GM12878 (cell line): ENCODE data around the gene DMPK. TPM values are rescaled to one million over a fixed set of nuclear protein-coding genes. Genes with fewer than 3 reads are reported as not detected.

Experiments used
- ATAC-seq: fragments of 200-7000 bp; cut with Tn5 transposase; 3 replicates; pipeline ENCODE4 v1.9.1; 2020; ENCODE audit warnings: mild to moderate bottlenecking, moderate library complexity
- BruUV-seq: library from RNA; stranded (reverse); fragments of 400-500 nt; replicated peaks from 2 replicates; lab custom pipeline; 2021; lab: Mats Ljungman, UMichigan
- CTCF ChIA-PET: fragments of 300-600 bp; sonication (Branson Sonifier 250); formaldehyde crosslinking; extraction: SDS; loops from one replicate; lab custom pipeline; 2021; ENCODE audit warnings: inconsistent platforms; lab: Yijun Ruan, JAX
- POLR2A ChIA-PET: fragments of 350-600 bp; formaldehyde crosslinking; extraction: SDS; loops from one replicate; lab custom pipeline; 2021; ENCODE audit warnings: inconsistent platforms; lab: Charles Lee
- RAD21 ChIA-PET: fragments of 300-600 bp; sonication (Branson Sonifier 250); formaldehyde crosslinking; loops from one replicate; lab custom pipeline; 2023; ENCODE audit warnings: antibody characterized with exemption; ENCODE audit not compliant: unreplicated experiment; lab: Charles Lee
- SMC1A ChIA-PET: fragments of 300-600 bp; sonication (Branson Sonifier 250); formaldehyde crosslinking; loops from one replicate; lab custom pipeline; 2023; ENCODE audit not compliant: unreplicated experiment, uncharacterized antibody; lab: Charles Lee
- DNase-seq: peaks from one replicate; pipeline ENCODE4 v3.0.0-alpha.2; 2011; ENCODE audit warnings: low read depth, low spot score
- FAIRE-seq: peaks from 3 replicates; lab custom pipeline; 2011; peaks lifted over from hg19 to GRCh38; lab: Jason Lieb, UNC
- H2AFZ ChIP-seq: 2 replicates; pipeline ENCODE4 v1.6.0; 2011; ENCODE audit warnings: low read depth, low read length, control low read depth; ENCODE audit not compliant: control insufficient read depth
- H3K27ac ChIP-seq: 2 replicates; pipeline ENCODE4 v1.5.1; 2011; ENCODE audit warnings: control low read depth; ENCODE audit not compliant: control insufficient read depth, insufficient read depth
- H3K27me3 ChIP-seq, 2 experiments: replicated peaks in 1 of 2; 2 replicates each; pipeline versions ENCODE4 v1.6.0 to v1.6.1; 2011; ENCODE audit warnings: low read length in 1 of 2; ENCODE audit not compliant: control insufficient read depth in 2 of 2, insufficient read depth in 2 of 2
- H3K36me3 ChIP-seq, 2 experiments: 2 replicates each; pipeline ENCODE4 v1.5.1; 2011; ENCODE audit warnings: low read length in 1 of 2; ENCODE audit not compliant: control insufficient read depth in 2 of 2, insufficient read depth in 2 of 2
- H3K4me1 ChIP-seq: 2 replicates; pipeline ENCODE4 v1.6.1; 2011; ENCODE audit warnings: mild to moderate bottlenecking, low read length, moderate library complexity, mixed read lengths; ENCODE audit not compliant: control insufficient read depth, insufficient read depth
- H3K4me2 ChIP-seq: 2 replicates; pipeline ENCODE4 v1.6.0; 2011; ENCODE audit warnings: control low read depth; ENCODE audit not compliant: control insufficient read depth, insufficient read depth
- H3K4me3 ChIP-seq: fragments of 200-600 bp; sonication (generic); 2 replicates; pipeline ENCODE4 v1.5.1; 2016
- H3K79me2 ChIP-seq: 2 replicates; pipeline ENCODE4 v1.6.0; 2011; ENCODE audit warnings: low read length; ENCODE audit not compliant: control insufficient read depth, insufficient read depth
- H3K9ac ChIP-seq: 2 replicates; pipeline ENCODE4 v1.8.0; 2011; ENCODE audit warnings: low read length, control low read depth, mixed read lengths; ENCODE audit not compliant: control insufficient read depth, insufficient read depth
- H3K9me3 ChIP-seq: replicated peaks from 3 replicates; pipeline ENCODE4 v1.5.1; 2011; ENCODE audit warnings: mild to moderate bottlenecking, low read length; ENCODE audit not compliant: control insufficient read depth, insufficient read depth
- H4K20me1 ChIP-seq: 2 replicates; pipeline ENCODE4 v1.6.0; 2011; ENCODE audit not compliant: control insufficient read depth, insufficient read depth
- BCL3 ChIP-seq: IDR thresholded peaks from 2 replicates; pipeline ENCODE4 v1.6.1; 2011; ENCODE audit warnings: borderline replicate concordance, low read depth, mild to moderate bottlenecking, moderate library complexity, low read length; ENCODE audit not compliant: insufficient read depth, poor library complexity, severe bottlenecking
- BHLHE40 ChIP-seq, 2 experiments: fragments of 450-650 bp in 1 of 2; IDR thresholded peaks; 2 replicates each; pipeline ENCODE4 v1.6.1; 2011 to 2017; ENCODE audit warnings: low read depth in 2 of 2, borderline replicate concordance in 1 of 2, improper control_type of control experiment in 1 of 2, low read length in 1 of 2, mild to moderate bottlenecking in 1 of 2
- BMI1 ChIP-seq: fragments of 450-650 bp; IDR thresholded peaks from 2 replicates; pipeline ENCODE4 v1.6.1; 2016; ENCODE audit warnings: mild to moderate bottlenecking, moderate library complexity, borderline replicate concordance
- BRCA1 ChIP-seq: IDR thresholded peaks from 2 replicates; pipeline ENCODE4 v1.6.1; 2011; ENCODE audit warnings: low read depth, low read length, improper control_type of control experiment
- CHD1 ChIP-seq: IDR thresholded peaks from 2 replicates; pipeline ENCODE4 v1.6.1; 2012; ENCODE audit warnings: low read depth, low read length, improper control_type of control experiment
- CHD2 ChIP-seq: IDR thresholded peaks from 2 replicates; pipeline ENCODE4 v1.6.1; 2011; ENCODE audit warnings: low read depth, low read length, improper control_type of control experiment, borderline replicate concordance
- ELK1 ChIP-seq: IDR thresholded peaks from 2 replicates; pipeline ENCODE4 v1.6.1; 2012; ENCODE audit warnings: low read depth, low read length, improper control_type of control experiment
- IRF3 ChIP-seq: fragments of 450-650 bp; IDR thresholded peaks from 2 replicates; pipeline ENCODE4 v1.6.1; 2014; ENCODE audit warnings: mild to moderate bottlenecking
- JUND ChIP-seq: IDR thresholded peaks from 2 replicates; pipeline ENCODE4 v1.6.1; 2012; ENCODE audit warnings: low read depth, mild to moderate bottlenecking, low read length, improper control_type of control experiment, moderate library complexity
- MLLT1 ChIP-seq: fragments of 450-650 bp; IDR thresholded peaks from 2 replicates; pipeline ENCODE4 v1.6.1; 2016; ENCODE audit warnings: mild to moderate bottlenecking
- POLR2A ChIP-seq: IDR thresholded peaks from 2 replicates; pipeline ENCODE4 v1.6.1; 2011; ENCODE audit warnings: low read depth, mild to moderate bottlenecking, low read length
- POLR2AphosphoS5 ChIP-seq: IDR thresholded peaks from 2 replicates; pipeline ENCODE4 v1.6.1; 2011; ENCODE audit warnings: mild to moderate bottlenecking, low read length, inconsistent platforms
- TCF3 ChIP-seq: IDR thresholded peaks from 2 replicates; pipeline ENCODE4 v1.6.1; 2012; ENCODE audit warnings: low read depth, mild to moderate bottlenecking, low read length, borderline replicate concordance; ENCODE audit not compliant: insufficient read depth
- ZNF592 ChIP-seq: fragments of 450-650 bp; IDR thresholded peaks from 2 replicates; pipeline ENCODE4 v1.6.1; 2017; ENCODE audit warnings: mild to moderate bottlenecking, moderate library complexity
- ZNF622 ChIP-seq: fragments of 450-650 bp; IDR thresholded peaks from 2 replicates; pipeline ENCODE4 v1.6.1; 2017; ENCODE audit warnings: mild to moderate bottlenecking, inconsistent platforms
- WGBS: methylation state at CpG from one replicate; pipeline ENCODE4 v1.1.6; 2016; ENCODE audit warnings: low lambda C conversion rate; ENCODE audit not compliant: insufficient replicate concordance, insufficient coverage; ENCODE audit errors: missing lambda C conversion rate; 5-methylcytosine and 5-hydroxymethylcytosine counted together
- in situ Hi-C: fragments of 300-500 bp; cut with MboI; formaldehyde crosslinking; loops from 9 replicates; pipeline ENCODE4 v1.14.3; 2018; ENCODE audit warnings: mixed read lengths
- intact Hi-C: fragments of 100-400 bp; cut with micrococcal nuclease; formaldehyde crosslinking; loops from one replicate; pipeline ENCODE4 v1.14.2; 2022; ENCODE audit not compliant: unreplicated experiment
- polyA plus RNA-seq, 11 experiments: library from polyadenylated mRNA; depleted of rRNA in 4 of 11; unstranded in 6 of 11; stranded (reverse) in 5 of 11; fragments of >200 nt; fragmentation: Nextera tagmentation in 4 of 11; fragmentation: Illumina TruSeq in 1 of 11; extraction: Ambion mirVana in 4 of 11; extraction: Trizol in 1 of 11; gene quantifications; 1 replicate in 1 of 11; 2 replicates in 10 of 11; pipeline versions ENCODE4 v1.2.1 to v1.2.3, GENCODE V29; 2011 to 2016; ENCODE audit warnings: inconsistent platforms in 2 of 11, missing spikeins in 2 of 11, low read depth in 1 of 11
- total RNA-seq, 4 experiments: library from RNA; depleted of rRNA in 3 of 4; stranded (reverse); fragments of >200 nt in 3 of 4; fragmentation: Illumina TruSeq in 1 of 4; extraction: Trizol in 1 of 4; gene quantifications; 2 replicates each; pipeline versions ENCODE4 v1.2.1 to v1.2.3, GENCODE V29; 2013 to 2021

DMPK gene
- total and polyA plus RNA-seq, 10 of the 15 experiments (the other 5 are each of a cell fraction or from before 2014, with no cell fraction given), result 0.60 to 33.6 (median 5.2) TPM

GRCh38 chr19:45794627-45795026, 12.3 kb upstream of the DMPK start:
- ChIA-PET RAD21 (interaction anchor here (1.5 kb wide), 1 partner anchor 26 kb away, joined by 4 read pairs; the partner anchor contains the start of gene SIX5), CTCF (interaction anchor here (0.6 to 2.0 kb wide), 6 partner anchors 12 to 106 kb away, joined by 3 to 14 read pairs (median 4); partner anchors contain the start of genes DMPK, FBXO46 and SIX5), SMC1A (interaction anchor here (0.9 kb wide), 1 partner anchor 25 kb away, joined by 3 read pairs; no protein-coding TSS in a partner anchor), POLR2A (interaction anchor here (0.6 to 1.0 kb wide), 3 partner anchors 21 to 87 kb away, joined by 3 read pairs; partner anchors contain the start of gene SIX5)
- Histone ChIP-seq H3K9ac (no peak overlapping the region), H3K9me3 (no peaks in the 10 kb centered on the region), H2AFZ (no peak overlapping the region), H3K4me2 (no peak overlapping the region), H3K27ac (no peak overlapping the region), H3K4me1 (peaks cover 17% of the 10 kb centered on the region), H3K36me3 (peaks cover 0 to under 1% of the 10 kb centered on the region in 2 experiments; a peak in 1 of 4 replicates), H3K79me2 (peaks cover 19% of the 10 kb centered on the region), H4K20me1 (no peaks in the 10 kb centered on the region), H3K4me3 (no peak overlapping the region), H3K27me3 (no peaks in the 10 kb centered on the region)
- DNase-seq (no peak), FAIRE-seq (no peak), ATAC-seq (no peak)
- intact Hi-C loops, result no loop called here
- BruUV-seq, result no TSS peak
- WGBS, result 48% methylated on average over 2 of the region's 2 CpGs
- in situ Hi-C loops, result no loop called here
- TF ChIP-seq ZNF622 (no peak), BHLHE40 (IDR thresholded peaks at IDR 0.05; ENCODE audit: borderline replicate concordance in 1 of 2, low read depth in 2 of 2, low read length in 1 of 2) (no peak), BCL3 (no peak), TCF3 (no peak), IRF3 (no peak), POLR2AphosphoS5 (no peak), JUND (no peak), POLR2A (no peak), BRCA1 (no peak), CHD1 (no peak), ZNF592 (no peak), CHD2 (no peak), MLLT1 (no peak), BMI1 (no peak), ELK1 (no peak)
